ENCODE data around the gene MYBPC2.
"Not testable (repeated sequence)": the region's sequence is repeated elsewhere in the genome, so short reads cannot be mapped to it uniquely, and the experiment has no call there.

MYBPC2 gene

GRCh38 chr19:50428772-50429463, 3.8 kb upstream of the MYBPC2 start:
- DNase-seq, result no peak

- no peak for DNase-seq
Measured at GRCh38 chr19:50430888-50431342, 1.8 kb upstream of the MYBPC2 start.

DNA sequence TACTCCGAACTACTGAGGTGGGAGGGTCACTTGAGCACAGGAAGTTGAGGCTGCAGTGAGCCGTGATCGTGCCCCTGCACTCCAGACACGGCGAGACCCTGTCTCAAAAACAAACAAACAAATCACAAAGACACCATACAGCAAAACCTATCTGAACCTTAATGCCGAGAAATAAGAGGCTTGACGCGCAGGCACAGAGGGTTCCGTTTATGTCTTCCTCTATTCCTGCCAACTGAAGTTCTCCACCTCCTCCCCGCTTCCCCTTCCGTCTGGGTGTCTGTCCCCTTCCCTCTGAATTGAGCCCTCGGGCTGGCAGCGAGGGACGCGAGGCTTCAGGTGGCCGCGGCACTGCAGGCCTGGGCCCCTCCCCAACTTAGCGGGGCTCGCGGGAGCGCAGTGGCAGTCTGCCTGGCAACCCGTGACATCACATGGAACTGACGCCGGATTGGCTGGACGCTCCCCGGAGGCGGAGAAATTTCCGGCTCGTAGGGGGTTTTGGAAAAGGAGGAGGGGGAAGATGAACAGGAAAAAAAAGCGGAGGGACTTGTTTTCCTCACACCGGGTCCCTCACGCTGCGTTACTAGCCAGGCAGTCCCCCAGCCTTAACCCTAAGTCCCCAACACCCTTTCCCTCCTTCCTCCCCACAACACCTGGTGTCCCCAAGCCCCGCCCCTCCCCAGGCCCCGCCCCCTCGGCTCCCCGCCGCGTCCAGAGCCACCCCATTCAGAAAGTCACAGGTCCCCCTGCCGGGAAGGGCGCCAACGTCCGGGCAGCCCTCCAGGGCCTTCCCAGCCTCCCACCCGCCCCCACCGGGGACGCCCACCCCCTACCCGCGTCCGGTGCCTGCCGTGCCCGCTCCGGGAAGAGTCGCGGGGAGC, 1.1 kb upstream of the MYBPC2 start:
- peak; percentile 89 for DNase-seq

DNA sequence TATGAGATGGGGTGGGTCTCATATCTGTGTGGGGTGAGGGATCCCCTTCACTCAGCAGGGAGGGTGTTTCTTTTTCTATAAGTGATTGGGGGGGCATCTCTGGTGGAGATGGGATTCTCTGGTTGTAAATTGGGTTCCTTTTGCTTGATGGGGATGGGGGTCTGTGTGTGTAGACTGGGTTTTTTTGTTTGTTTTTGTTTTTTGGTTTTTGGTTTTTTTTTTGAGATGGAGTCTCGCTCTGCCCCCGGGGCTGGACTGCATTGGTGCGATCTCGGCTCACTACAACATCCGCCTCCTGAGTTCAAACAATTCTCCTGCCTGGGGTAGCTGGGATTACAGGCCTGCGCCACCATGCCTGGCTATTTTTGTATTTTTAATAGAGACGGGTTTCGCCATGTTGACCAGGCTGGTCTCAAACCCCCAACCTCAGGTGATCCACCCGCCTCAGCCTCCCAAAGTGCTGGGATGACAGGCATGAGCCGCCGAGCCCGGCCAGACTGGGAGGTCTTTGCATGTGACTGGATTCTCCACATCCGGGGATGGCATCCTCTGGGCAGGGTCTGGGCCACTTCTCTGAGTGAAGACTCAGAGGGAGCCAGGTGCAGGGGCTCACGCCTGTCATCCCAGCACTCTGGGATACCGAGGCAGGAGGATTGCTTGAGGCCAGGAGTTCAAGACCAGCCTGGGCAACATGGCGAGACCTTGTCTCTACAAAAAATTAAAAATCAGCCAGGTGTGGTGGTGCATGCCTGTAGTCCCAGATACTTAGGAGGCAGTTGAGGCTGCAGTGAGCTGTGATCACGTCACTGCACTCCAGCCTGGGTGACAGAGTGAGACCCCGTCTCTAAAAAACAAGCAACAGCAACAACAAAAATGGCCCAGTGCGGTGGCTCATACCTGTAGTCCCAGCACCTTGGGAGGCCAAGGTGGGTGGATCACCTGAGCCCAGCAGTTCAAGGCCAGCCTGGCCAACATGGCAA, 799 bp downstream of the MYBPC2 start:
- no peak for DNase-seq

GRCh38 chr19:50434525-50434924, 1.8 kb downstream of the MYBPC2 start:
- DNase-seq, result no peak

DNA sequence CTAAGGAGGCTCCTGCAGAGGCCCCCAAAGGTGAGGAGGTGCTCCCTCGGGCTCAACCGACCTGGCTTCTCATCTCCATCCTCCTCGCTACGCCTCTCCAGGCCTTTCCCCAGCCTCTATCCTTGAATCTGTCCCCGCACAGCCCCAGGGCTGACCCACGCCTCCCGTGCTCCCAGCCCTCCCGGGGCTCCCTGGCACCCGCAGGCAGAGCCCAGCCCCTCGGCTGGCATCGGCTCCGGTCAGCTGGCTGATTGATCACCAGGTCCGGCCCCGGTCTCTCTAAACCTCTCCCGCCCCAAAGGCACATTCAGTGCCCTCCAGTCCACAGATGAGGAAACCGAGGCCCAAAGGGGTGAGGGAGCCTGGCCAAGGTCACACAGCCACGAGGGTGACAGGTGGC, 2.5 kb downstream of the MYBPC2 start:
- no peak for DNase-seq

DNA sequence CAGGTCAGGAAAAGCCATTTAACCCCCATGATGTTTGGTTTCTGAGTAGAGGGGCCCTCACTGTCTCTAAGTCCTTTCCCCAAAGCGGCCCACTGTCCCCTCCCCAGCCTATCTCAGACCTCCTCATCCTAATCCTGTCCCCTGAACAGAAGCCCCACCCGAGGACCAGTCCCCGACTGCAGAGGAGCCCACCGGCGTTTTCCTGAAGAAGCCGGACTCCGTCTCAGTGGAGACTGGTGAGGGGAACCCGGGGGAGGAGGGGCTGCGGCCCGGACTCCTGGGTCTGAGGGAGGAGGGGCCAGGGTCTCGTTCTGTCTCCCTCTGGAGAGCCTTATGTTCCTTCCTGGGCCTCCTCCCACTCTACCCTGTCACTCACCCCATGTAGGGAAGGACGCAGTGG, 2.9 kb downstream of the MYBPC2 start:
- DNase-seq, result no peak

DNA sequence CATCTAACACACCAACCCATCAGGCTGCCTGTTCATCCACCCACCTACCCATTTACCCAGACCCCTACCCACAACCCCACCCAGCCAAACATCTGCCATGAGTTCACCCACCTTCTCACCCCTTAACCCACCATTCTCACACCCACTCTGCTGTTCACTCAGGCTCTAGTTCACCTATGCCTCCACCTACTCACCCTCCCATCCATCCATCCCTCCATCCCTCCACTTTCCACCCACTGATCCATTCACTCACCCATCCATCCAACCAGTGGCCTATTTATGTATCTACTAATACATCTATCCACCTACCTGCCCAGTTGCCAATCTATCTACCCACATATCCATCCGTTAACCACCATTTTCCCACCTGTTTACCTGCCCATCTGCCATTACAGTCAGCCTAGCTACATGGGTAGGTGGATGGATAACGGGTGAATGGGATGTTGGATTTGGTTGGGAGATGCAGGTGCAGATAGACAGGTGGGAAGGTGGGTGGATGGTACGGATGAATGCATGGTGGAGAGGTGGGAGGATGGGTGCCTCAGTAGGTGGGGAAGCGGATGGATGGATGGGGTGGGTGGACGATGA, 5.3 kb downstream of the MYBPC2 start:
- no peak for DNase-seq

DNA sequence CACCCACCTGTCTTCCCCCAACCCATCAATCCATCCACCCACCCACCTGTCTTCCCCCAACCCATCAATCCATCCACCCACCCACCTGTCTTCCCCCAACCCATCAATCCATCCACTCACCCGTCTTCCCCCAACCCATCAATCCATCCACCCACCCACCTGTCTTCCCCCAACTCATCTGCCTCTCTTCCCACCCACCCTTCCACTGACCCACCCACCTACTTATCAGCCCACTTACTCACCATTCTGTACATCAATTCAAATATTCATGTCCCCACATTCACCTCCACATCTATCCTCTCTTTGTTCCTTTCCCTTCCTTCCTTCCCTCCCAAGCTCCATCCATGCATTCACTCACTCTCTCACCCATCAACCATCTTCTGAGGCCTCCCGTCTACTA, 6.4 kb downstream of the MYBPC2 start:
- DNase-seq, result not testable (repeated sequence)

- no peak for DNase-seq
Measured at GRCh38 chr19:50444059-50444458, 11.4 kb downstream of the MYBPC2 start.

DNA sequence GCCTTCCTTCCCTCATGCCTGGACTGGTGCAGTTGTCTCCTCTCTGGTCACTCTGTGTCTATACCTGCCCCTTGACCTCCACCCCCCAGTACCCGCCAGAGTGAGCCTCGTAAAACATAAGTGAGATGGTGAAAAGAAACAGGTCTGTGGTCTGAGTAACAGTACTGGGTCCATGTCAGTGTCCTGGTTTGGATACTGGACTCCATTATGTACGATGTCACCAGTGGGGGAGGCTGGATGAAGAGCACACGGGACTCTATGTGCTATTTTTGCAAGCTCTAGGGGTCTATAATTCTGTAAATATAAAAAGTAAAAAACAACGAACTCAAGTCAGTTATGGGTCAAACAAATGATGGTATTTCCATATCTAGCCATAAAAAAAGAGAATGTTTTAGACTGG, 14.4 kb downstream of the MYBPC2 start:
- no peak for DNase-seq

- no peak for DNase-seq
Measured at GRCh38 chr19:50447750-50448149, 15.1 kb downstream of the MYBPC2 start.

- DNase-seq, result no peak
Measured at GRCh38 chr19:50449236-50449899, 16.7 kb downstream of the MYBPC2 start.

DNA sequence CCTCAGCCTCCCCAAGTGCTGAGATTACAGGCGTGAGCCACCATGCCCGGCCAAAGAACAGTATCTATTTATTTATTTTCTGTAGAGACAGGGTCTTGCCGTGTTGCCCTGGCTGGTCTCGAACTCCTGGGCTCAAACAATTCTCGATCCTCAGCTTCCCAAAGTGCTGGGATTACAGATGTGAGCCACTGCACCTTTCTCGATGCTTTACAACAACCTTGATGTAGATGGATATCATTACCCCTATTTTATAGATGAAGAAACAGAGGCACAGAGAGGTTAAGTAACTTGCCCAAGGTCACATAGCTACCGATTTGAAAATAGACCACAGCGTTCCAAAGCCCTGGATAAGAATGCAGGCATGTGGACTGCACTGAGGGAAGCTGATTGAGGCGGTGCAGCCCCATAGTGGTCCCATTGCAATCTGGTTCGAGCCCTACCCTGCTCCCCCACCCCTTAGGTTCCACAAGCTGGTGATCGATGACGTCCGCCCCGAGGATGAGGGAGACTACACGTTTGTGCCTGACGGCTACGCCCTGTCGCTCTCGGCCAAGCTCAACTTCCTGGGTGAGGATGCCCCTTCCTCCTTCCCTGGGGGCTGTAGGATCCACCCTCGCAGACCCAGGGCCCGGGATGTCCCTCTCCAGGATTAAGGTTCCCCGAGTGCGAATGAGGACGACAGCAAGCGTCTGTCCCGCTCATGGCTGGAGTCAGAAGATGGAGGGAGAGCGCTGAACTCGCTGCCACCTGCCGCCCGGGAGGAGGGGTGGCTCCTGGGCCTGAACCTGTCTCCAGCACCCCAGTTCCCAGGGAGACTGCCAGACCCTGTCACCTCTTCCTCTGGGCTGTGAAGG, 17.9 kb downstream of the MYBPC2 start:
- no peak for DNase-seq

DNA sequence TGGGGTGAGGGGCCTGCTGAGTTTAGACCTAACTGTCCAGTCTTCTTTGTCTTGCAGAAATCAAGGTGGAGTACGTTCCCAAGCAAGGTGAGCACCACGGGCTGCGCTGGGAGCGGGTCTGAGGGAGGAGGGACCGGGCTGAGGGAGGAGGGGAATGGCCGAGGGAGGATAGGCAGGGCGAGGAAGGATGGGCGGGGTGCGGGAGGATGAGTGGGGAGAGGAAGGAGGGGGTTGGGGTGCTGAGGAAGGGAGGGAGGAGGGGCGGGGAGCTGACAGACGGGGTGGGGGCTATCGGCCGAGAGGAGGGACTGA, 18.5 kb downstream of the MYBPC2 start:
- DNase-seq, result no peak

DNA sequence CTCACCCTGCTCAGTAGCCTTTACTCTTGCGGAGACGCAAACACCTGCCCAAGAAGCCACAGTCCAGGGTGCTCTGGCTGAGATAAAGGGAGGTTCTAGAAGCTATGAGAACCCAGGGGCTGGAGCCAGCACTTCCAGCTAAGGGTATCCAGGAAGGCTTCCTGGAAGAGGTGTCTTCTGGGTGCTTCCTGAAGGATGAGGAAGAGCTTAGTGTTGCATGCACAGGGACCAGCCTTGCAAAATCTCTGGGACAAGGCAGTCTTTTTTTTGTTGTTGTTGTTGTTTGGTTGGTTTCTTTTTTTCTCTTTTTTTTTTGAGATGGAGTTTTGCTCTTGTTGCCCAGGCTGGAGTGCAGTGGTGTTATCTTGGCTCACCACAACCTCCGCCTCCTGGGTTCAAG, 20.6 kb downstream of the MYBPC2 start:
- no peak for DNase-seq

DNA sequence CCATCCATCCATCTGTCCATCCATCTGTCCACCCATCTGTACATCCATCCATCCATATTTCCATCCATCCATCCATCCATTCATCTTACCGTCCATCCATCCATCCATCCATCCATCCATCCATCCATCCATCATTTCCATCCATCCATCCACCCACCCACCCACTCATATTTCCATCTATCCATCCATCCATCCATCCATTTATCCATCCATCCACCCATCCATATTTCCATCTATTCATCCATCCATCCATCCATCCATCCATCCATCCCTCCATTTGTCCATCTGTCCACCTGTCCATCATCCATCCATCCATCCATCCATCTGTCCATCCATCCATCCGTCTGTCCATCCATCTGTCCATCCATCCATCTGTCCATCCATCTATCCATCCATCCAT, 23.3 kb downstream of the MYBPC2 start:
- DNase-seq, result no peak

DNA sequence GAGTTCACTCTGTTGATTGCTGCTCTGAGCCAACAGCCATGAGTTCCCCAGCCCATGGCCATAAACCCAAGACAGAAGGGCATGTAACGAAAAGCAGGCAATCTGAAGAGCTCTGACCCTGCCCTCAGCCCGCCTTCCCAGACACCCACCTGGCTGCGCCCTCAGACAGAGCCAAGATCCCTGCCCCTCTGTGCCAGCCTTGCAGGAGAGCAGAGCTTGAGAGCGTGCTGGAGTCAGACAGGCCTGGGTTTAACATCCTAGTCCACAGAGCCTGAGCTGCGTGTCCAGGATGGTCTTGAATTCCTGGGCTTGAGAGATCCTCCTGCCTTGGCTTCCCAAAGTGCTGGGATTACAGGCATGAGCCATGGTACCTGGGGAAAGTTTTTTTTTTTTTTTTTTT, 24.6 kb downstream of the MYBPC2 start:
- DNase-seq, result no peak

DNA sequence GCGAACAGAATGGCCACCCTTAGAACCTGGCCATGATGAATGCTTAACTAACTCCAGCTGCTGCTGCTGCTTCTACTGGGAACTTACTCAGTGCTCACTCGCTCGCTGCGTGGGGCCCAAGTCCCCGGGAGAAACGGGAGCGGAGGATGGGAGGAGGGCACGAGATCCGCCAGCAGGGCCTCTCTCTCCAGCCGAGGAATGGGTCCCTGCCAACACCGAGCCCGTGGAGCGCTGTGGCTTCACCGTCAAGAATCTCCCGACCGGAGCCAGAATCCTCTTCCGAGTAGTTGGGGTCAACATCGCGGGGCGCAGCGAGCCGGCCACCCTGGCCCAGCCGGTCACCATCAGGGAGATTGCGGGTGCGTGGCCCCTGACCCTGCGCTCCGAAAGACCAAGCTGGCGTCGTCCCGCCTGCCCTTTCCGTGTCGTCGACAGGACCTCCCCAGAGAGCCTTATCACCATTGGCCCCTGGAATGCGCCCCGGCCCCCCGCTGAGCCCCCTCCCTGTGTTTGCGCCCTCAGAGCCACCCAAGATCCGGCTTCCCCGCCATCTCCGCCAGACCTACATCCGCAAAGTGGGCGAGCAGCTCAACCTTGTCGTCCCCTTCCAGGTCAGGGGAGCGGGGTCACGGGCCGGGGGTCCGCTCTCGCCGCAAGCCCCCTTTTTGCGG, 25.8 kb downstream of the MYBPC2 start:
- DNase-seq, result no peak

DNA sequence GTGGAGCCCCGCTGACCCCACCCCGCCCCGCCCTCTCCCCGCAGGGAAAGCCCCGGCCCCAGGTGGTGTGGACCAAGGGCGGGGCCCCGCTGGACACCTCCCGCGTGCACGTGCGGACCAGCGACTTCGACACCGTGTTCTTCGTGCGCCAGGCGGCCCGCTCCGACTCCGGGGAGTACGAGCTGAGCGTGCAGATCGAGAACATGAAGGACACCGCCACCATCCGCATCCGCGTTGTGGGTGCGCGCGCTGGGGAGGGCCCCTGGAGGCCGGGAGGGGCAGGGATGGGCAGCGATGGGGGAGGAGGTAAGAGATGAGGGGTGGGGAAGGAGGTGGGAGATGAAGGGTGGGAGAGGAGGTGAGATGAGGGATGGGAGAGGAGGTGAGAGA, 26.4 kb downstream of the MYBPC2 start:
- DNase-seq, result no peak

DNA sequence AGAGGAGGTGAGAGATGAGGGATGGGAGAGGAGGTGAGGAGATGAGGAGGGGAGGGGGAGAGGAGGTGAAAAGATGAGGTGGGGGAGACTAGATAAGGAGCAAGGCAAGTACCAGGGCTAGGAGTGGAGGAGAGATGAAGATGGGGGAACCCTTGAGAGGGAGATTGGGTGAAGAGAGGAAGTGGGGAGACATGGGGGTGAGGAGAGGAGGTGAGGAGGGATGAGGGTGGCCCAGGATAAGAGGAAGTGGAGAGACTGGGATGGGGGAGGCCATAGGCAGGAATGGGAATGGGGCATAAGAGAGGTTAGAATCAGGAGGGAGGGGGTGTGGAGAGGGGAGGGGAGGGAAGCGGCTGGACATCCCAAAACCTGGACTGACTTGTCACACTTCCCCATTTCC, 26.9 kb downstream of the MYBPC2 start:
- no peak for DNase-seq

All from activated CD4-positive, alpha-beta T cell treated with anti-CD3 and anti-CD28 coated beads, Interleukin-2, amount 50 U/mL, for 1 hour (primary cell).